Testis (tissue), 3 donors: ENCODE measurements around the gene MLXIP. TPM values are rescaled to one million over a fixed set of nuclear protein-coding genes. Genes with fewer than 3 reads are reported as not detected.

Experiments
- DNase-seq: peaks from one replicate; pipeline ENCODE4 v3.0.0-alpha.2; 2019
- H3K27ac ChIP-seq, 2 donors: fragments of 200-600 bp; sonication (generic); one replicate each; pipeline ENCODE4 v1.5.1; 2019
- H3K27me3 ChIP-seq: fragments of 200-600 bp; sonication (generic); one replicate; pipeline ENCODE4 v1.5.1; 2019
- H3K36me3 ChIP-seq: fragments of 200-600 bp; sonication (generic); one replicate; pipeline ENCODE4 v1.5.1; 2017; ENCODE audit warnings: low read depth; ENCODE audit errors: missing control alignments
- H3K4me1 ChIP-seq: fragments of 200-600 bp; sonication (generic); one replicate; pipeline ENCODE4 v1.5.1; 2019
- H3K4me3 ChIP-seq, 2 donors: fragments of 200-600 bp; sonication (generic); one replicate each; pipeline ENCODE4 v1.5.1; 2017 to 2019
- H3K9me3 ChIP-seq: fragments of 200-600 bp; sonication (generic); one replicate; pipeline ENCODE4 v1.5.1; 2017
- CTCF ChIP-seq, 3 experiments: fragments of 450-650 bp in 2 of 3; fragments of 200-600 bp in 1 of 3; sonication (generic) in 1 of 3; IDR thresholded peaks; one replicate each; pipeline ENCODE4 v1.5.1; 2016 to 2019; ENCODE audit warnings: antibody characterized with exemption in 3 of 3, mild to moderate bottlenecking in 2 of 3, moderate library complexity in 1 of 3
- POLR2A ChIP-seq: fragments of 450-650 bp; IDR thresholded peaks from one replicate; pipeline ENCODE4 v1.6.1; 2017; ENCODE audit warnings: antibody characterized with exemption, mild to moderate bottlenecking, moderate library complexity
- WGBS, 2 donors: methylation state at CpG; one replicate each; pipeline ENCODE4 v1.1.5; 2018; 5-methylcytosine and 5-hydroxymethylcytosine counted together
- intact Hi-C: fragments of 100-400 bp; cut with DNase I; formaldehyde crosslinking; loops from one replicate; pipeline ENCODE4 v1.15.1; 2023; ENCODE audit warnings: low total_unique reads
- polyA plus RNA-seq: library from polyadenylated mRNA; stranded (reverse); fragments of 350-450 nt; fragmentation: Illumina TruSeq; extraction: RNeasy Lipid Tissue Mini Kit (QIAGEN cat#74804); gene quantifications from one replicate; pipeline ENCODE4 v1.2.3, GENCODE V29; 2014; ENCODE audit warnings: low read depth, low replicate concordance; ENCODE audit not compliant: insufficient read depth
- total RNA-seq, 2 donors: library from RNA; depleted of rRNA; stranded (reverse); fragments of >200 nt; gene quantifications; one replicate each; pipeline ENCODE4 v1.2.3, GENCODE V29; 2016

MLXIP gene
- total and polyA plus RNA-seq, 3 donors from 2014 or later, result 39.9 to 67.9 (median 61.2) TPM

GRCh38 chr12:122090759-122091515 lies 12.4 kb downstream of the MLXIP start:
- Histone ChIP-seq H3K4me1 (peaks cover 45% of the 10 kb centered on the region), H3K27me3 (no peaks in the 10 kb centered on the region), H3K9me3 (no peaks in the 10 kb centered on the region), H3K36me3 (no peaks in the 10 kb centered on the region), H3K27ac (peak overlapping the region; percentile 11), H3K4me3 (no peak overlapping the region)
- peak; percentile 43 for DNase-seq
- 37 to 42% methylated on average over 7 of the region's 7 CpGs for whole genome bisulfite sequencing, 2 donors
- intact Hi-C loops, result no loop called here
- no peak for TF ChIP-seq CTCF (IDR thresholded peaks at IDR 0.05)
- no peak for TF ChIP-seq POLR2A

GRCh38 chr12:122093098-122093883 lies 14.7 kb downstream of the MLXIP start:
- whole genome bisulfite sequencing, 2 donors, result 85 to 91% methylated on average over 9 of the region's 9 CpGs
- intact Hi-C loops, result no loop called here
- H3K9me3 ChIP-seq, result no peaks in the 10 kb centered on the region
- H3K27me3 ChIP-seq, result no peaks in the 10 kb centered on the region
- TF ChIP-seq POLR2A, result no peak
- no peak for TF ChIP-seq CTCF (IDR thresholded peaks at IDR 0.05)
- peaks cover 53% of the 10 kb centered on the region for H3K4me1 ChIP-seq
- DNase-seq, result no peak
- H3K36me3 ChIP-seq, result no peaks in the 10 kb centered on the region
- H3K4me3 ChIP-seq, result no peak overlapping the region
- no peak overlapping the region for H3K27ac ChIP-seq

- Histone ChIP-seq H3K4me1 (peaks cover 58% of the 10 kb centered on the region), H3K9me3 (no peaks in the 10 kb centered on the region), H3K36me3 (no peaks in the 10 kb centered on the region), H3K4me3 (no peak overlapping the region), H3K27ac (no peak overlapping the region), H3K27me3 (no peaks in the 10 kb centered on the region)
- no peak for DNase-seq
- TF ChIP-seq CTCF (IDR thresholded peaks at IDR 0.05), result no peak
- 87% methylated on average over 5 of the region's 5 CpGs for WGBS, 2 donors
- intact Hi-C loops, result no loop called here
These were observed 15.7 kb downstream of the MLXIP start for GRCh38 chr12:122094137-122094734.

- TF ChIP-seq POLR2A, result no peak
- TF ChIP-seq CTCF (IDR thresholded peaks at IDR 0.05), result no peak
- Histone ChIP-seq H3K4me3 (no peak overlapping the region), H3K4me1 (peaks cover 66% of the 10 kb centered on the region), H3K36me3 (no peaks in the 10 kb centered on the region), H3K27me3 (no peaks in the 10 kb centered on the region), H3K9me3 (no peaks in the 10 kb centered on the region), H3K27ac (peak overlapping the region in 1 of 2 donors; percentile 28)
- no peak for DNase-seq
- 64 to 71% methylated on average over 10 of the region's 10 CpGs for WGBS, 2 donors
- intact Hi-C loops, result no loop called here
These were observed 16.4 kb downstream of the MLXIP start for GRCh38 chr12:122094735-122095631.
